VCaP (cell line): Measurements from ENCODE around the gene RIPOR1.
A peak's percentile ranks its signal among the peaks of the same experiment; 100 is the strongest.

Source experiments
- H3K27ac ChIP-seq: fragments of 450-650 bp; 2 replicates; pipeline ENCODE4 v1.5.1; 2017
- TF ChIP-seq, protein P1 (sequence below): fragments of 450-650 bp; conservative IDR thresholded peaks from 2 replicates; pipeline ENCODE4 v1.5.1; 2017; ENCODE audit warnings: mild to moderate bottlenecking, moderate library complexity

RIPOR1 gene

DNA sequence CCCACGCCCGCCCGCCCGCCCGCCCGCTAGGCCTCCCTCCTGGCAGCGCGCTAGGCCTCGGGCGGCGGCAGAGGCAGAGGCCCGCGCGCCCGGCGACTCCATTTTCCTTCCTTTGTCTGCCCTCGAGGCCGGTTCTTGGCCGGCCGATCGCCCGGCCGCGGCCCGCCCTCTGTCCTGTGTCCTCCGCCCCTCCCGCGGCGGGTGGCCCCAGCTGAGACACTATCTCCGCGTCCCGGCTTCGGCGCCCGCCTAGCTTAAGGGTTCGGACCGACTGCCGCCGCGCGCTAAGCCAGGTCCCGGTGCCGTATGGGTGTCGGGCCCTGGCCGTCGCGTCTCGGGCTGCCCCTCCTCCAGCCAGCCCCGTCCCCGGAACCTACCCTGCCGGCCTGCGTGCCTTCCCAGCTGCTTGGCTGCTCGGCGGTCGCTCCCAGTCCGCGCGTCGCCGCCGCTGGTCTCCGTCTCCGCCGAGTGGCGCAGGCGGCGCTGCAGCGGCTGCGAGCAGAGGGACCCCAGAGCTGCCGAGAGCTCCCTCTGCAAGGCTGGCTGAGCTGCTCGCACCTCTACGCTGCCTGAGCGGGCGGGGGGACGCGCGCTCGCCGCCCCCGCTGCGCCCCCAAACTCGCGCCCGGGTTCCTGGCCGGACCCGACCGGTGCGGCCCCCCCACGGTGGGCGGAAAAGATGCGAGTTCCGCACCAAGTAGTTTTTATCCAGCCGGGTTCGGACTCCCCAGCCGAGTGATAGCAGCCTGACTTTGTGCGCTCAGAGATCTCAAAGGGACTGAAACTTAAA lies 34.5 kb downstream of the RIPOR1 start:
- H3K27ac ChIP-seq: peak overlapping the region; percentile 97
- TF ChIP-seq, protein P1, sequence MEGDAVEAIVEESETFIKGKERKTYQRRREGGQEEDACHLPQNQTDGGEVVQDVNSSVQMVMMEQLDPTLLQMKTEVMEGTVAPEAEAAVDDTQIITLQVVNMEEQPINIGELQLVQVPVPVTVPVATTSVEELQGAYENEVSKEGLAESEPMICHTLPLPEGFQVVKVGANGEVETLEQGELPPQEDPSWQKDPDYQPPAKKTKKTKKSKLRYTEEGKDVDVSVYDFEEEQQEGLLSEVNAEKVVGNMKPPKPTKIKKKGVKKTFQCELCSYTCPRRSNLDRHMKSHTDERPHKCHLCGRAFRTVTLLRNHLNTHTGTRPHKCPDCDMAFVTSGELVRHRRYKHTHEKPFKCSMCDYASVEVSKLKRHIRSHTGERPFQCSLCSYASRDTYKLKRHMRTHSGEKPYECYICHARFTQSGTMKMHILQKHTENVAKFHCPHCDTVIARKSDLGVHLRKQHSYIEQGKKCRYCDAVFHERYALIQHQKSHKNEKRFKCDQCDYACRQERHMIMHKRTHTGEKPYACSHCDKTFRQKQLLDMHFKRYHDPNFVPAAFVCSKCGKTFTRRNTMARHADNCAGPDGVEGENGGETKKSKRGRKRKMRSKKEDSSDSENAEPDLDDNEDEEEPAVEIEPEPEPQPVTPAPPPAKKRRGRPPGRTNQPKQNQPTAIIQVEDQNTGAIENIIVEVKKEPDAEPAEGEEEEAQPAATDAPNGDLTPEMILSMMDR: peak; percentile 35

DNA sequence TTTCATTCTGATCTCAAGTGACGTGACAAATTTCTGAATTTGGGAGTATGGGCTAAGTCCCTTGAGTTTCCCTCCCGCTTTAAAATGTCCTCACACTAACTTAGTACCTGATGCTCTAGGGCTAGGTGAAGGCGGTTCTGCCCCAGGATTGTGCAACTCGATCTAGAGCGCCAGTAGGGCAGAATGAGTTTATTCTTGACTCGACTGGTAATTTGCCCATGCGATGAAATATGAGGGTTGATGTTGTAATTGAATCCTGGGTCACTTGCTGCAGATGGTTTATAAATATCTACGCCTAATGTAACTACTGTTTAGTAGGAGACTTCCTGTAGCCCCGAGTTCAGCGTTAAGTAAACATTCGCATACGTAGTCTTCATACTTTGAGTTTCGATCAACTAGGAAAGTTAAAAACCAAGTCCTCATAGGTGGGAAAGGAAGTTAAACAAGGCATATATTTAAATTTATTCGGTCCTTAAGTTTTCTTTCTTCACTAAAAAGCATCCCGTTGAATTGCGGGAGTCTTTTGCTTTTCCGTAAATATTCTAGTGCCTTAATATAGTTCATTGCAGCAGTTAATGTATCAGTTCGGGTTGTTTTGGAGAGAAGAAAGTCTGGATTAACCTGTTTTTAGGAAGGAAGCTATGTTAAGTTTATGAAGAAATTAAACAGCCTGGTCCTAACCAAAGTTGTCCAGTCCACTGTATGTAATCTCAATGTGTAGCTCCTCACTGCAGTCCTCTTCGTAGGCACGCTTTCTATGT lies 35.3 kb downstream of the RIPOR1 start:
- TF ChIP-seq, protein P1: no peak
- H3K27ac ChIP-seq: peak overlapping the region; percentile 97

GRCh38 chr16:67565470-67566100 lies 37.0 kb downstream of the RIPOR1 start:
- TF ChIP-seq, protein P1: no peak
- peak overlapping the region; percentile 97 for H3K27ac ChIP-seq

DNA sequence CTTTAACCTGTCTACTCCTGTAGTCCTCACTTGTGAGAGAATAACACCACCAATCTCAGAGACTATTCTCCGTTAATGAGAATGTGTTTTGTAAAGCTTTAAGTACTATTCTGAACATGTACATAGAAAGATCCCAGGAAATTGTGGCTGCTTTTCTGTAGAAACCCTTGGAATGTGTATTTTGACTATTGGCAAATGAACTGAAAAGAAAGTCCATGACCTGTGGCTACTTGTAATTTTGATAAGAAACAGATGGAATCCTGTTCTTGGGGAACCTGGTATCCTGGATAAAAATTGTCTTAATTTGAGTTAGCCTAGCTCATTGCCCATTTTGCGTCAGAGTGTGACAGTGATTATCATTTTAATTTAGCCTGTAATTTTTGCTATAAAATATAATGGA lies 42.8 kb downstream of the RIPOR1 start:
- TF ChIP-seq, protein P1: no peak

GRCh38 chr16:67571981-67572431 lies 43.4 kb downstream of the RIPOR1 start:
- no peak overlapping the region for H3K27ac ChIP-seq
- TF ChIP-seq, protein P1: no peak

More for the DNA sequence above, 42.8 kb downstream of the RIPOR1 start:
- no peak overlapping the region for H3K27ac ChIP-seq

GRCh38 chr16:67579686-67580085 lies 51.1 kb downstream of the RIPOR1 start:
- H3K27ac ChIP-seq: no peak overlapping the region

More at GRCh38 chr16:67579686-67580085, 51.1 kb downstream of the RIPOR1 start:
- TF ChIP-seq, protein P1: no peak
